Measurements from ENCODE around the gene ANKRD42.
A peak's percentile ranks its signal among the peaks of the same experiment; 100 is the strongest.

The ANKRD42 gene

DNA sequence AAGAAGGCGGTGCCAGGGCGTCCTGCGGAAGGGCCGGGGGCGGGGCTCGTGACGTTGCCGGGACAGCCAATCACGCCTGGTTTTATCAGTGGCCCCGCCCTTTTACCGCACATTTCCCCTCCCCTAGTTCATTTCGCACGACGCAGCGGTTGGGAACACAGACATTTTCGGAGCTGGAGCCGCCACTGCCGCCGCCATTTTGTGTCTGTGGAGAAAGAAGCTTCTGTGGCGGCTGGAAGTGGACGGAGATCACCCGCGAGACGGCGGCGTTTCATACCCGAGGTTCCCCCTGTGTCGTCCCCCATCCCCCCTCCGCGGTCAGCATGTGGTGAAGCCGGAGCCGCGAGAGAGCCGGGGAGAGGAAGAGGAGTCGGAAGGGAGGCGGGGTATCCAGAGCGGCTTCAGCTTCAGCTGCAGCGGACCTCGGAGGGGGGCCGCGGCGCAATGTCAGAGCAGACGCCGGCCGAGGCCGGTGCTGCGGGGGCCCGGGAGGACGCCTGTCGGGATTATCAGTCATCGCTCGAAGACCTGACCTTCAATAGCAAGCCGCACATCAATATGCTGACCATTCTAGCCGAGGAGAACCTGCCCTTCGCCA lies 36.4 kb upstream of the ANKRD42 start, which contains the start of gene PCF11 (continued):
- TF ChIP-seq, protein P1, sequence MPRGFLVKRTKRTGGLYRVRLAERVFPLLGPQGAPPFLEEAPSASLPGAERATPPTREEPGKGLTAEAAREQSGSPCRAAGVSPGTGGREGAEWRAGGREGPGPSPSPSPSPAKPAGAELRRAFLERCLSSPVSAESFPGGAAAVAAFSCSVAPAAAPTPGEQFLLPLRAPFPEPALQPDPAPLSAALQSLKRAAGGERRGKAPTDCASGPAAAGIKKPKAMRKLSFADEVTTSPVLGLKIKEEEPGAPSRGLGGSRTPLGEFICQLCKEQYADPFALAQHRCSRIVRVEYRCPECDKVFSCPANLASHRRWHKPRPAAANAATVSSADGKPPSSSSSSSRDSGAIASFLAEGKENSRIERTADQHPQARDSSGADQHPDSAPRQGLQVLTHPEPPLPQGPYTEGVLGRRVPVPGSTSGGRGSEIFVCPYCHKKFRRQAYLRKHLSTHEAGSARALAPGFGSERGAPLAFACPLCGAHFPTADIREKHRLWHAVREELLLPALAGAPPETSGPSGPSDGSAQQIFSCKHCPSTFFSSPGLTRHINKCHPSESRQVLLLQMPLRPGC (tag by site-specific recombination; IDR thresholded peaks at IDR 0.05), result peak; percentile 29; the same call in 1 of the 2 replicates
- TF ChIP-seq, protein P2, sequence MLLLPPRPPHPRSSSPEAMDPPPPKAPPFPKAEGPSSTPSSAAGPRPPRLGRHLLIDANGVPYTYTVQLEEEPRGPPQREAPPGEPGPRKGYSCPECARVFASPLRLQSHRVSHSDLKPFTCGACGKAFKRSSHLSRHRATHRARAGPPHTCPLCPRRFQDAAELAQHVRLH (tag by site-specific recombination; IDR thresholded peaks at IDR 0.05), result no peak
- peak; percentile 50; the same call in 1 of the 2 replicates for TF ChIP-seq ZNF391 (tag by site-specific recombination; IDR thresholded peaks at IDR 0.05; ENCODE audit: borderline replicate concordance, low read depth)
- no peak for TF ChIP-seq GLI4 (tag by site-specific recombination; IDR thresholded peaks at IDR 0.05)
- peak; percentile 65; the same call in 1 of the 2 replicates for TF ChIP-seq YY2 (tag by site-specific recombination; IDR thresholded peaks at IDR 0.05)
- TF ChIP-seq, protein P3, sequence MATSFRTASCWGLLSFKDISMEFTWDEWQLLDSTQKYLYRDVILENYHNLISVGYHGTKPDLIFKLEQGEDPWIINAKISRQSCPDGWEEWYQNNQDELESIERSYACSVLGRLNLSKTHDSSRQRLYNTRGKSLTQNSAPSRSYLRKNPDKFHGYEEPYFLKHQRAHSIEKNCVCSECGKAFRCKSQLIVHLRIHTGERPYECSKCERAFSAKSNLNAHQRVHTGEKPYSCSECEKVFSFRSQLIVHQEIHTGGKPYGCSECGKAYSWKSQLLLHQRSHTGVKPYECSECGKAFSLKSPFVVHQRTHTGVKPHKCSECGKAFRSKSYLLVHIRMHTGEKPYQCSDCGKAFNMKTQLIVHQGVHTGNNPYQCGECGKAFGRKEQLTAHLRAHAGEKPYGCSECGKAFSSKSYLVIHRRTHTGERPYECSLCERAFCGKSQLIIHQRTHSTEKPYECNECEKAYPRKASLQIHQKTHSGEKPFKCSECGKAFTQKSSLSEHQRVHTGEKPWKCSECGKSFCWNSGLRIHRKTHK (tag by site-specific recombination; IDR thresholded peaks at IDR 0.05), result no peak
- TF ChIP-seq SP3 (tag by site-specific recombination; IDR thresholded peaks at IDR 0.05), result peak; percentile 88
- no peak for TF ChIP-seq BCL11A (tag by site-specific recombination; IDR thresholded peaks at IDR 0.05; ENCODE audit: low read depth)
- TF ChIP-seq MZF1 (tag by site-specific recombination; IDR thresholded peaks at IDR 0.05; ENCODE audit: borderline replicate concordance), result no peak
- TF ChIP-seq KLF8 (tag by site-specific recombination; IDR thresholded peaks at IDR 0.05), result peak; percentile 22
- TF ChIP-seq ZNF221 (tag by site-specific recombination; IDR thresholded peaks at IDR 0.05; ENCODE audit: borderline replicate concordance), result no peak
- TF ChIP-seq ZNF146 (tag by site-specific recombination; IDR thresholded peaks at IDR 0.05), result no peak
- no peak for TF ChIP-seq RBAK (tag by site-specific recombination; IDR thresholded peaks at IDR 0.05)
- TF ChIP-seq ZNF501 (tag by site-specific recombination; IDR thresholded peaks at IDR 0.05), result peak; percentile 69; the same call in 1 of the 2 replicates
- TF ChIP-seq, protein P4, sequence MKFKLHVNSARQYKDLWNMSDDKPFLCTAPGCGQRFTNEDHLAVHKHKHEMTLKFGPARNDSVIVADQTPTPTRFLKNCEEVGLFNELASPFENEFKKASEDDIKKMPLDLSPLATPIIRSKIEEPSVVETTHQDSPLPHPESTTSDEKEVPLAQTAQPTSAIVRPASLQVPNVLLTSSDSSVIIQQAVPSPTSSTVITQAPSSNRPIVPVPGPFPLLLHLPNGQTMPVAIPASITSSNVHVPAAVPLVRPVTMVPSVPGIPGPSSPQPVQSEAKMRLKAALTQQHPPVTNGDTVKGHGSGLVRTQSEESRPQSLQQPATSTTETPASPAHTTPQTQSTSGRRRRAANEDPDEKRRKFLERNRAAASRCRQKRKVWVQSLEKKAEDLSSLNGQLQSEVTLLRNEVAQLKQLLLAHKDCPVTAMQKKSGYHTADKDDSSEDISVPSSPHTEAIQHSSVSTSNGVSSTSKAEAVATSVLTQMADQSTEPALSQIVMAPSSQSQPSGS (tag by site-specific recombination; IDR thresholded peaks at IDR 0.05; ENCODE audit: low read depth), result no peak
- peak; percentile 29; the same call in 1 of the 2 replicates for TF ChIP-seq ZNF660 (tag by site-specific recombination; IDR thresholded peaks at IDR 0.05)
- no peak for TF ChIP-seq ZNF394 (tag by site-specific recombination; IDR thresholded peaks at IDR 0.05; ENCODE audit: borderline replicate concordance)
- TF ChIP-seq GLIS2 (tag by site-specific recombination; IDR thresholded peaks at IDR 0.05), result no peak; the same call in 1 of the 2 replicates
- peak; percentile 93 for TF ChIP-seq KLF10 (tag by site-specific recombination; IDR thresholded peaks at IDR 0.05)
- TF ChIP-seq HOXD13 (CRISPR knock-in tag; IDR thresholded peaks at IDR 0.05; ENCODE audit: borderline replicate concordance), result peak; percentile 27; the same call in 1 of the 2 replicates
- no peak for TF ChIP-seq ZNF529 (tag by site-specific recombination; IDR thresholded peaks at IDR 0.05; ENCODE audit: insufficient replicate concordance)
- no peak for TF ChIP-seq ZNF571 (tag by site-specific recombination; IDR thresholded peaks at IDR 0.05)
- no peak; the same call in 1 of the 2 replicates for TF ChIP-seq ZEB2 (tag by site-specific recombination; IDR thresholded peaks at IDR 0.05)
- TF ChIP-seq ZNF510 (tag by site-specific recombination; IDR thresholded peaks at IDR 0.05; ENCODE audit: insufficient replicate concordance), result no peak
- TF ChIP-seq, protein P5, sequence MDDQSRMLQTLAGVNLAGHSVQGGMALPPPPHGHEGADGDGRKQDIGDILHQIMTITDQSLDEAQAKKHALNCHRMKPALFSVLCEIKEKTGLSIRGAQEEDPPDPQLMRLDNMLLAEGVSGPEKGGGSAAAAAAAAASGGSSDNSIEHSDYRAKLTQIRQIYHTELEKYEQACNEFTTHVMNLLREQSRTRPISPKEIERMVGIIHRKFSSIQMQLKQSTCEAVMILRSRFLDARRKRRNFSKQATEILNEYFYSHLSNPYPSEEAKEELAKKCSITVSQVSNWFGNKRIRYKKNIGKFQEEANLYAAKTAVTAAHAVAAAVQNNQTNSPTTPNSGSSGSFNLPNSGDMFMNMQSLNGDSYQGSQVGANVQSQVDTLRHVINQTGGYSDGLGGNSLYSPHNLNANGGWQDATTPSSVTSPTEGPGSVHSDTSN (CRISPR knock-in tag; IDR thresholded peaks at IDR 0.05), result no peak
- TF ChIP-seq YY1 (tag by site-specific recombination; IDR thresholded peaks at IDR 0.05), result peak; percentile 76
- TF ChIP-seq, protein P6, sequence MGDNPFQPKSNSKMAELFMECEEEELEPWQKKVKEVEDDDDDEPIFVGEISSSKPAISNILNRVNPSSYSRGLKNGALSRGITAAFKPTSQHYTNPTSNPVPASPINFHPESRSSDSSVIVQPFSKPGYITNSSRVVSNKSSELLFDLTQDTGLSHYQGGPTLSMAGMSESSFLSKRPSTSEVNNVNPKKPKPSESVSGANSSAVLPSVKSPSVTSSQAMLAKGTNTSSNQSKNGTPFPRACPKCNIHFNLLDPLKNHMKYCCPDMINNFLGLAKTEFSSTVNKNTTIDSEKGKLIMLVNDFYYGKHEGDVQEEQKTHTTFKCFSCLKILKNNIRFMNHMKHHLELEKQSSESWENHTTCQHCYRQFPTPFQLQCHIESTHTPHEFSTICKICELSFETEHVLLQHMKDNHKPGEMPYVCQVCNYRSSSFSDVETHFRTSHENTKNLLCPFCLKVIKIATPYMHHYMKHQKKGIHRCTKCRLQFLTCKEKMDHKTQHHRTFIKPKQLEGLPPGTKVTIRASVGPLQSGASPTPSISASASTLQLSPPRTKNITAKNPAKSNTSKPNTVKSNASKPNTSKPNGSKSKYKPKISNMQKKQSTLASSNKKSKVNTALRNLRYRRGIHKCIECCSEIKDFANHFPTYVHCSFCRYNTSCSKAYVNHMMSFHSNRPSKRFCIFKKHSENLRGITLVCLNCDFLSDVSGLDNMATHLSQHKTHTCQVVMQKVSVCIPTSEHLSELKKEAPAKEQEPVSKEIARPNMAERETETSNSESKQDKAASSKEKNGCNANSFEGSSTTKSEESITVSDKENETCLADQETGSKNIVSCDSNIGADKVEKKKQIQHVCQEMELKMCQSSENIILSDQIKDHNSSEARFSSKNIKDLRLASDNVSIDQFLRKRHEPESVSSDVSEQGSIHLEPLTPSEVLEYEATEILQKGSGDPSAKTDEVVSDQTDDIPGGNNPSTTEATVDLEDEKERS (tag by site-specific recombination; IDR thresholded peaks at IDR 0.05), result no peak
- TF ChIP-seq ZFP37 (tag by site-specific recombination; IDR thresholded peaks at IDR 0.05), result peak; percentile 71; the same call in 1 of the 2 replicates
- TF ChIP-seq, protein P7, sequence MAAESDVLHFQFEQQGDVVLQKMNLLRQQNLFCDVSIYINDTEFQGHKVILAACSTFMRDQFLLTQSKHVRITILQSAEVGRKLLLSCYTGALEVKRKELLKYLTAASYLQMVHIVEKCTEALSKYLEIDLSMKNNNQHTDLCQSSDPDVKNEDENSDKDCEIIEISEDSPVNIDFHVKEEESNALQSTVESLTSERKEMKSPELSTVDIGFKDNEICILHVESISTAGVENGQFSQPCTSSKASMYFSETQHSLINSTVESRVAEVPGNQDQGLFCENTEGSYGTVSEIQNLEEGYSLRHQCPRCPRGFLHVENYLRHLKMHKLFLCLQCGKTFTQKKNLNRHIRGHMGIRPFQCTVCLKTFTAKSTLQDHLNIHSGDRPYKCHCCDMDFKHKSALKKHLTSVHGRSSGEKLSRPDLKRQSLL (tag by site-specific recombination; IDR thresholded peaks at IDR 0.05), result no peak
